Common myeloid progenitor, CD34-positive (primary cell): ENCODE data around the gene LTA.

Experiments
- CTCF ChIA-PET: fragments of 350-600 bp; sonication (Branson Sonifier 250); formaldehyde crosslinking; loops from one replicate; lab custom pipeline; 2021; ENCODE audit warnings: antibody characterized with exemption; lab: Charles Lee
- POLR2A ChIA-PET: fragments of 350-600 bp; sonication (Branson Sonifier 250); formaldehyde crosslinking; loops from one replicate; lab custom pipeline; 2021; ENCODE audit warnings: antibody characterized with exemption; lab: Charles Lee
- DNase-seq, 3 donors: peaks; one replicate each; pipeline versions ENCODE4 v3.0.0 to v3.0.0-alpha.2; 2013
- H3K27ac ChIP-seq, 2 experiments: 1 replicate in 1 of 2; 2 replicates in 1 of 2; pipeline ENCODE4 v1.7.0; 2013; ENCODE audit warnings: inconsistent platforms in 2 of 2, low read length in 2 of 2, mild to moderate bottlenecking in 2 of 2, low read depth in 1 of 2, moderate library complexity in 1 of 2; ENCODE audit not compliant: severe bottlenecking in 2 of 2, insufficient read depth in 1 of 2, poor library complexity in 1 of 2
- H3K27me3 ChIP-seq, 5 experiments: replicated peaks in 2 of 5; 1 replicate in 3 of 5; 2 replicates in 2 of 5; pipeline versions ENCODE4 v1.6.1 to v1.7.0; 2013; ENCODE audit warnings: low read length in 4 of 5, mild to moderate bottlenecking in 2 of 5, moderate library complexity in 2 of 5, inconsistent platforms in 1 of 5; ENCODE audit not compliant: insufficient read depth in 5 of 5, control insufficient read depth in 4 of 5
- H3K36me3 ChIP-seq, 4 experiments: 1 replicate in 2 of 4; 2 replicates in 2 of 4; pipeline versions ENCODE4 v1.6.1 to v1.7.0; 2013; ENCODE audit warnings: low read length in 3 of 4, control low read depth in 1 of 4, mild to moderate bottlenecking in 1 of 4; ENCODE audit not compliant: control insufficient read depth in 4 of 4, insufficient read depth in 4 of 4
- H3K4me1 ChIP-seq, 4 experiments: 1 replicate in 3 of 4; 2 replicates in 1 of 4; pipeline versions ENCODE4 v1.6.1 to v1.7.1; 2013; ENCODE audit warnings: low read length in 3 of 4, mild to moderate bottlenecking in 3 of 4, control low read depth in 1 of 4, inconsistent platforms in 1 of 4, moderate library complexity in 1 of 4; ENCODE audit not compliant: control insufficient read depth in 4 of 4, insufficient read depth in 4 of 4; ENCODE audit errors: control extremely low read depth in 1 of 4
- H3K4me3 ChIP-seq, 7 experiments: 1 replicate in 4 of 7; 2 replicates in 3 of 7; pipeline versions ENCODE4 v1.5.1 to v1.7.0; 2013; ENCODE audit warnings: mild to moderate bottlenecking in 7 of 7, low read length in 6 of 7, moderate library complexity in 6 of 7, inconsistent platforms in 2 of 7, low read depth in 2 of 7, control low read depth in 1 of 7; ENCODE audit not compliant: insufficient read depth in 4 of 7, control insufficient read depth in 1 of 7; ENCODE audit errors: extremely low read depth in 1 of 7
- H3K9me3 ChIP-seq, 5 experiments: 1 replicate in 4 of 5; 2 replicates in 1 of 5; pipeline versions ENCODE4 v1.6.1 to v1.7.1; 2013; ENCODE audit warnings: low read length in 4 of 5, mild to moderate bottlenecking in 2 of 5, inconsistent platforms in 1 of 5, low read depth in 1 of 5, moderate library complexity in 1 of 5; ENCODE audit not compliant: control insufficient read depth in 4 of 5, insufficient read depth in 2 of 5; ENCODE audit errors: control extremely low read depth in 1 of 5
- WGBS: methylation state at CpG from one replicate; pipeline ENCODE4 v1.1.5; 2013; ENCODE audit not compliant: insufficient coverage; 5-methylcytosine and 5-hydroxymethylcytosine counted together

Gene LTA

GRCh38 chr6:31576897-31577578 is 4.9 kb downstream of the LTA start:
- Histone ChIP-seq H3K27me3 (no peaks in the 10 kb centered on the region), H3K4me1 (peaks cover 0 to 50% (median 41%) of the 10 kb centered on the region in 4 experiments), H3K27ac (no peak overlapping the region), H3K4me3 (no peak overlapping the region), H3K36me3 (no peaks in the 10 kb centered on the region), H3K9me3 (no peaks in the 10 kb centered on the region)
- POLR2A ChIA-PET: interaction anchor here (1.0 kb wide), 1 partner anchor 10 kb away, joined by 4 read pairs; the partner anchor contains the start of gene LST1
- WGBS: 89% methylated on average over 14 of the region's 19 CpGs
- CTCF ChIA-PET: interaction anchor here (1.2 to 19.6 kb wide), 5 partner anchors 10 to 46 kb away, joined by 3 to 605 read pairs (median 139); partner anchors contain the start of genes ATP6V1G2, DDX39B, LST1 and LTA
- DNase-seq: no peak

- H3K9me3 ChIP-seq: no peaks in the 10 kb centered on the region
- ChIA-PET CTCF (interaction anchor here (1.2 to 19.6 kb wide), 5 partner anchors 9 to 46 kb away, joined by 3 to 605 read pairs (median 139); partner anchors contain the start of genes ATP6V1G2, DDX39B, LST1 and LTA), POLR2A (no interaction called here)
- WGBS: 90% methylated on average over 1 of the region's 3 CpGs
- H3K4me1 ChIP-seq: peaks cover under 1 to 50% (median 42%) of the 10 kb centered on the region in 4 experiments
- DNase-seq: no peak
- H3K27ac ChIP-seq: no peak overlapping the region
- no peaks in the 10 kb centered on the region for H3K27me3 ChIP-seq
- no peaks in the 10 kb centered on the region for H3K36me3 ChIP-seq
- H3K4me3 ChIP-seq: no peak overlapping the region
Observed at GRCh38 chr6:31577579-31577966, 5.5 kb downstream of the LTA start.

DNA sequence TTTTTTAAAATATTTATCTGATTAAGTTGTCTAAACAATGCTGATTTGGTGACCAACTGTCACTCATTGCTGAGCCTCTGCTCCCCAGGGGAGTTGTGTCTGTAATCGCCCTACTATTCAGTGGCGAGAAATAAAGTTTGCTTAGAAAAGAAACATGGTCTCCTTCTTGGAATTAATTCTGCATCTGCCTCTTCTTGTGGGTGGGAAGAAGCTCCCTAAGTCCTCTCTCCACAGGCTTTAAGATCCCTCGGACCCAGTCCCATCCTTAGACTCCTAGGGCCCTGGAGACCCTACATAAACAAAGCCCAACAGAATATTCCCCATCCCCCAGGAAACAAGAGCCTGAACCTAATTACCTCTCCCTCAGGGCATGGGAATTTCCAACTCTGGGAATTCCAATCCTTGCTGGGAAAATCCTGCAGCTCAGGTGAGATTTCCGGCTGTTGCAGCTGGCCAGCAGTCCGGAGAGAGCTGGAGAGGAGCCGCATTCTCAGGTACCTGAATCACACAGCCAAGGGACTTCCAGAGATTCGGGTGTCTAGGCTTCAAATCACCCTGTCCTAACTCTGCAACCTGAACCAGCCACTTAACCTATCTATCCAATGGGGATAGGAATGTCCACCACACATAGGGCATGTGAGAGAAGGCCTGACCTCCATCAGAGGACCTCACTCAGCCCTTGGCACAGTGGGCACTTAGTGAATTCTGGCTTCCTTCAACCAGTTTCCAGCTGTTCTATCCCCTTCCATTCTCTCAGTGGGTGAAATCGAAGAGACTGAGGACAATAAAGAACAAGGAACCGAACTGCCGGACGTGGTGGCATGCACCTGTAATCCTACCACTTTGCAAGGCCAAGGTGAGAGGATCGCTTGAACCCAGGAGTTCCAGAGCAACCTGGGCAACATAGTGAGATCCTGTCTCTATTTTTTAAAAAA is 6.4 kb downstream of the LTA start:
- 96% methylated on average over 9 of the region's 12 CpGs for WGBS
- H3K27ac ChIP-seq: no peak overlapping the region

DNA sequence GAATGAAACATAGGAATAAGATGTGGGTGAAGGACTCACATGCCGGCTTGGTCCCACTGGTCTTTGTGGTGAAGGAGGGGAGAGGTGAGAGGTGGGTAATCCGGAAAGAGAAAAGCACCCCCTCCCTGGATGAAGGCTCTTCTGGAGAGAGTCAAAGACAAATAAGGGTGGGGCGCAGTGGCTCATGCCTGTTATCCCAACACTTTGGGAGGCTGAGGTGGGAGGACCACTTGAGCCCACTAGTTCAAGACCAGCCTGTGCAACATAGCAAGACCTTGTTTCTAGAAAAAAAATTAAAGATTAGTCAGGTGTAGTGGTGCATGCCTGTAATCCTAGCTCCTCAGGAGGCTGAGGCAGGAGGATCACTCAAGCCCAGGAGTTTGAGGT is 7.0 kb downstream of the LTA start:
- H3K4me1 ChIP-seq: peaks cover 6 to 57% (median 54%) of the 10 kb centered on the region in 4 experiments
- no peak overlapping the region for H3K27ac ChIP-seq
- no peak overlapping the region for H3K4me3 ChIP-seq
- no peaks in the 10 kb centered on the region for H3K27me3 ChIP-seq
- POLR2A ChIA-PET: no interaction called here
- no peaks in the 10 kb centered on the region for H3K9me3 ChIP-seq
- DNase-seq: no peak
- CTCF ChIA-PET: interaction anchor here (6.5 to 19.6 kb wide), 4 partner anchors 8 to 29 kb away, joined by 76 to 605 read pairs (median 348); partner anchors contain the start of genes ATP6V1G2, DDX39B, LST1 and LTA
- no peaks in the 10 kb centered on the region for H3K36me3 ChIP-seq
- 93% methylated on average over 3 of the region's 3 CpGs for WGBS

More for the DNA sequence above, 6.4 kb downstream of the LTA start:
- H3K27me3 ChIP-seq: no peaks in the 10 kb centered on the region
- no peaks in the 10 kb centered on the region for H3K36me3 ChIP-seq
- CTCF ChIA-PET: interaction anchor here (1.2 to 19.6 kb wide), 5 partner anchors 8 to 47 kb away, joined by 3 to 605 read pairs (median 139); partner anchors contain the start of genes ATP6V1G2, DDX39B, LST1 and LTA
- DNase-seq: no peak
- no peak overlapping the region for H3K4me3 ChIP-seq
- H3K4me1 ChIP-seq: peaks cover 6 to 52% (median 48%) of the 10 kb centered on the region in 4 experiments
- H3K9me3 ChIP-seq: no peaks in the 10 kb centered on the region
- POLR2A ChIA-PET: no interaction called here

DNA sequence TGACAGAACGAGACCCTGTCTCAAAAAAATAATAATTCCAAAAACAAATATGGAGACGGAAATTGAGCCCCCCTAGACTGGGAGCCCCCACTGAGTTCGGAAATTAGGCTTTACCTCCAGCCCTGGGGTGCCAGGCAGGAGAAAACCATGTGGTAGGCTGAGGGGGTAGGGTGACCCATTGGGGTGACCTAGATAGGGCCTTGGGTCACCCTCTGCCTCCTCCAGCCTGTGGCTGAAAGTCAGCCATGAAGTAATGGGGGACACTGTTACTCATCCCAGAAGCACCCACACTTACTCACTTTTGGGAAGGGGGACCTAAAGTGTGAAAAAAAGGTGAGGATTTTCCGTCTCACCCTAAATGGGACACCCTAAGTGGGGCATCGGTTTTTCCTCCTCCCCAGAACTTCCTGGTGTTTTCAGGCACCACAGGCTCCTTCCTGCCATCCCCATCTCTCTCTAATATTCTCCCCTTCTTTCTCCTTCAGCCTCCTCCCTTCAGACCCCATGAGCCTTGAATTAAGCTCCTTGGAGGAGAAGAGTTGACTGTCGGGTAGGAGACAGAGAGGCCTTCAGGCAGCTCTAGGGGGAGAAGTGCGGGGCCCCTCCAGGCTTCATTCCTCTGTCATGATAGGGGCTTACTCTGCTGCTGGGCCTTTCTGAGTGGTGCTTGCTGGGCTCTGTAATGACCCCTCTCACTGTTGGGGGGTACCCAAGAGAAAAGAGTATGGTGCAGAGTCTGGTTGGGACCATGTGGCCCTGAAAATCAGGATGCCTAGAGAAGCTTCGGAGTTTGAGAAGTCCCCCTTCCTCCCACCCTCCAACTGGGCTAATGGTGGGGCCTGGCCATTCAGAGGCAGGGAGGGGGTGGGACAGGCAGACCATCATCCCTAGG is 7.7 kb downstream of the LTA start:
- 97% methylated on average over 3 of the region's 8 CpGs for WGBS
- H3K36me3 ChIP-seq: no peaks in the 10 kb centered on the region
- peaks cover 8 to 64% (median 56%) of the 10 kb centered on the region in 4 experiments for H3K4me1 ChIP-seq
- no peaks in the 10 kb centered on the region for H3K27me3 ChIP-seq
- H3K27ac ChIP-seq: no peak overlapping the region
- H3K4me3 ChIP-seq: peak overlapping the region in 6 of 7 experiments; percentile 85 to 96 (median 90)
- POLR2A ChIA-PET: interaction anchor here (1.4 to 2.4 kb wide), 2 partner anchors 19 to 29 kb away, joined by 8 read pairs; no protein-coding TSS in a partner anchor
- no peak for DNase-seq
- CTCF ChIA-PET: interaction anchor here (0.8 to 19.6 kb wide), 8 partner anchors 10 to 81 kb away, joined by 3 to 605 read pairs (median 4); partner anchors contain the start of genes AIF1, ATP6V1G2, C6orf47 and DDX39B
- no peaks in the 10 kb centered on the region for H3K9me3 ChIP-seq

- no peaks in the 10 kb centered on the region for H3K27me3 ChIP-seq
- H3K4me3 ChIP-seq: peak overlapping the region; percentile 85 to 96 (median 91)
- no peak for DNase-seq
- ChIA-PET CTCF (interaction anchor here (0.8 to 19.6 kb wide), 8 partner anchors 9 to 80 kb away, joined by 3 to 605 read pairs (median 4); partner anchors contain the start of genes AIF1, ATP6V1G2, C6orf47 and DDX39B), POLR2A (interaction anchor here (0.8 to 2.4 kb wide), 6 partner anchors 18 to 33 kb away, joined by 3 to 8 read pairs (median 4); partner anchors contain the start of gene NFKBIL1)
- H3K27ac ChIP-seq: no peak overlapping the region
- no peaks in the 10 kb centered on the region for H3K9me3 ChIP-seq
- WGBS: 43% methylated on average over 10 of the region's 11 CpGs
- H3K4me1 ChIP-seq: peaks cover 10 to 64% (median 57%) of the 10 kb centered on the region in 4 experiments
- H3K36me3 ChIP-seq: no peaks in the 10 kb centered on the region
Observed at GRCh38 chr6:31580438-31580740, 8.3 kb downstream of the LTA start.
